Stimulated activated CD4-positive, alpha-beta T cell treated with anti-CD3 and anti-CD28 coated beads, TNF-alpha, amount 100 ng/mL, for 4 hours (primary cell): Measurements from ENCODE around the gene NCAPG2.
"Not testable (repeated sequence)": the region's sequence is repeated elsewhere in the genome, so short reads cannot be mapped to it uniquely, and the experiment has no call there.

Experiments
- DNase-seq, 3 experiments: peaks; one replicate each; pipeline ENCODE4 v3.0.0-alpha.2; 2020; ENCODE audit warnings: low read depth in 3 of 3

NCAPG2 gene

GRCh38 chr7:158633055-158633956, 71.3 kb downstream of the NCAPG2 start:
- DNase-seq = no peak

- no peak for DNase-seq
Observed at GRCh38 chr7:158631574-158632195, 72.9 kb downstream of the NCAPG2 start.

DNA sequence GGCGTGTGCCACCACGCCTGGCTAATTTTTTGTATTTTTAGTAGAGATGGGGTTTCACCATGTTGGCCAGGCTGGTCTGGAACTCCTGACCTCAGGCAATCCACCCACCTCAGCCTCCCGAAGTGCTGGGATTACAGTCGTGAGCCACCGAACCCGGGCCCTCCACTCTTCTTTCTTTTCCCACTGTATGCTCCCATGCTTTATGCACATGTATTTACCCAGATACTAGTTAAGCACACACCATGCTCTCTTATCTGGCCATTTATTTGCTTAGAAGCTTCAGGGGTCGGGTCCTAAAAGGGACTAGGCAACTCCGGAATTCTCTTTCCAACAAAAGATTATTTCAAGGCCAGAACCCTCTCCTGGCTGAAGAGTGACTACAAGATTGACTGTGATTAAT, 78.3 kb downstream of the NCAPG2 start:
- DNase-seq = not testable (repeated sequence)

- no peak for DNase-seq
Observed at GRCh38 chr7:158623241-158623640, 81.4 kb downstream of the NCAPG2 start.

DNA sequence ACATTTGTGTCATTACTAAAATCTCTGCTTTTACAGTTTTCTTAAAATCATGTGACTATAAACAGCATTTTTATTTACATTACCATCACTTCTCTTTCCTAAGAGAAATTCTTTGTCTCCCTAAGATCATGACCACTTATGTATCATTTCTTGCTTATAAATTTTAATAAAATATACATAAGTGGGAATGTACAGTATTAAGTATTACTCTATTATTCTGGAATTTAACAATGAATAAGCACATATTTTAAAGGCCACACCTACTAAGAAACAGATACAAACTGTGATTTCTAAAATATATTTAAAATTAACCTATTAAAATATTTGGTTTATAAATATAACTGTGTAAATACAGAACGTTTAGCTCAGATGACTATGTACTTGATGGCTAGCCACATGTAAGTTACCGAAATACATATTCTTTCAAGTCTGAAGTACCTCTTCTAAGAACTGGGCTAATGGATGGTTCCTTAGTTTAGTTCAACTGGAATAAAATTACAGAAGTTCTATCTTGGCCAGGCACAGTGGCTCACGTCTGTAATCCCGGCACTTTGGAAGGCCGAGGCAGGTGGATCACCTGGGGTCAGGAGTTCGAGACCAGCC, 83.7 kb downstream of the NCAPG2 start:
- no peak for DNase-seq

DNA sequence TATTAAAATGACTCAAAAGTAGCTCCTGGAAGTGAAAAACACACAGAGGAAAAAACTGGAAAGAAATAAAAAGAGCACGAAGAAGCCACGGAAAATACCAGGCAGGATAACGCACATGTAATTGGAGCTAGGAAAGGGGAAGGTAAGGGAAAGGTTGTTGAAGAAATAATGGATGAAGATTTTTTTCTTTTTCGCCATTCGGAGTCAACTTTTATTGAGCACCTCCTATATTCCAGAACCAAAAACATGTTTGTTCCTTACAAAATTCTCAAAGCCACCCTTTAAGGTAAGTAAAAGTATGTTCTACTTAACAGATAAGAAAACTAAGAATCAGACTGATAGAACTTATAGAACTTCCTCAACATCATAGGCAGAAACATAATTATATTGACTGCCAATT, 84.2 kb downstream of the NCAPG2 start:
- DNase-seq = no peak

DNA sequence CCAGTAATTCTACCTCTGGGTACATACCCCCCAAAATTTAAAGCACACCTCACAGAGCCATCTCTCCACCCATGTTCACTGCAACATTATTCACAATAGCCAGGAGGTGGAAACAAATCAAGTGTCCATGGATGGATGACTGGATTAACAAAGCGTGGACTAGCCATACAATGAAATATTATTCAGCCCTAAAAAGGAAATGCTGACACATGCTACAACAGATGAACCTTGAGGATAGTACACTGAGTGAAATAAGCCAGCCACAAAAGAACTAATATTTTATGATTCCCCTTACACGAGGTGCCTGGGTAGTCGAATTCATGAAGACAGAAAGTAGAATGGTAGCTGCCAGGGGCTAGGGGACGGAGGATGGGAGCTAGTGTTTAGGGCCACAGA, 85.9 kb downstream of the NCAPG2 start:
- no peak for DNase-seq

DNA sequence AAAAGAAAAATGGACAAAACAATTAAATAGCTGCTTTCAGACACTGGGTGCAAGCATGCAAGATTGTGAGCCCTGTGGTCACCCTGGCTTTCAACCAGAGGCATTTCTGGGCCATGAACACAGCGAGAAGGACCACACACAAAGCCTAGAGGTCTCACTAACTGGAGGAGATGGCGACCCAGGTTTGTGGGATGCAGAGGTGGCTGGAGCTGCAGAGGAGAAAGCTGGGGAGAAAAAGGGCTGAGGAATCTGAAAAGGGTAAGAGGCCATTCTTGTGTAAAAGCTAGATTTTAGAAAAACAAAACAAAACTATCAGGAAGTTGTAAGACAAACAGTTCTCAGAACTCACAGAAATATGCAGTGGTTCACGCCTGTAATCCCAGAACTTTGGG, 86.9 kb downstream of the NCAPG2 start:
- DNase-seq = no peak

- no peak for DNase-seq
Observed at GRCh38 chr7:158616050-158616449, 88.6 kb downstream of the NCAPG2 start.

GRCh38 chr7:158614700-158615099, 89.9 kb downstream of the NCAPG2 start:
- DNase-seq = no peak

DNA sequence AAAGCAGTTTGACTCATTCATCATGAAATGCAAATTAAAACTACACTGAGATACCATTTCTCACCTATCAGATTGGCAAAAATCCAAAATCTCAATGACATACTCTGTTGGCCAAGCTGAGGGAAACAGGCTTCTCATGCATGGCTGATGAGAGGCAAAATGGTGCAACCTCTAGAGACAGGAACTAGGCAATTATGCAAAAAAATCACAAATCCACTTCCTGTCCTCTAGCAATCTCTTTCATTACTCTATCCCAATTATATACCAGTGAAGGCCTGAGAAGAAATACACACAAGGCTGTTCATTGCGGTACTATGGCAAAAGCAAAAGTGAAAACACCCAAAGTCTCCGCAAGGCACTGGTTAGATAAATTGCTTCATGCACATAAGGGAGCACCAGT, 91.1 kb downstream of the NCAPG2 start:
- no peak for DNase-seq

DNA sequence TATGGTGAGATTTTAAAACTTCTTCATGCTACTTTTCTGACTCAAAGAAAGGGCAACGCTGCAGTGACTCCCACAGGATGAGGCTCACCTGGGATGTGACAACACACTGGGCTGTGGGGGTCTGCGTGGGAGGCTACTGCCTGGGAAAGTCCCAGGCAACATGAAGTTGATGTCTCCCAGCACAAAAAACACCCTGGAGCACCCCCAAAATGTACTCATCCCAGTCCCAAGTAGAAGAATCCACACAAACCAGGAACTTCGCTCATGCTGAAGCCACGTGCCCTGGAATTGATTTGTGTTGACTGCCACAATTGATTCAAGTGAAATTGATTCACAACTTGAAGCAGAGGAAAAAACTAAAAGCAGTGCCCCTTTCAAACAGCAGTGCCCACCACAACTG, 92.1 kb downstream of the NCAPG2 start:
- DNase-seq = no peak

DNA sequence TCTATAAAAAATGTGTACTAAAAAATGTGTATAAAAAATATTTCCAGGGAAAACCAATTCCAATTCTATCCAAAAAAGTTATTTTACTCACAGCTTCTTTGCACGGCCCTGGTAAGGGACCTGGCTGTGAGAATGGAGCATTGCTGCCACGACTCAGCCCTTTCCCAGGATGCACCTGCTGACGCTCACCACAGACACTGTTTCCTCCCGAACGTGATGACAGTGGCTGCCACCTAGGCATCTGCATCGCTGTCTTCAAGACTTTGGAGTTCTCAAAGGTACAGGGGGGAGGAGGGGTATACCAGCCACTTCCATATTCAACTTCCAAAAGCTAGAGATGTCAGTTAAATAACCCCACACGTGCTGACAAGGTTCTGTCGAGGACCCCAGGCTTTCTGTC, 93.1 kb downstream of the NCAPG2 start:
- DNase-seq = no peak

DNA sequence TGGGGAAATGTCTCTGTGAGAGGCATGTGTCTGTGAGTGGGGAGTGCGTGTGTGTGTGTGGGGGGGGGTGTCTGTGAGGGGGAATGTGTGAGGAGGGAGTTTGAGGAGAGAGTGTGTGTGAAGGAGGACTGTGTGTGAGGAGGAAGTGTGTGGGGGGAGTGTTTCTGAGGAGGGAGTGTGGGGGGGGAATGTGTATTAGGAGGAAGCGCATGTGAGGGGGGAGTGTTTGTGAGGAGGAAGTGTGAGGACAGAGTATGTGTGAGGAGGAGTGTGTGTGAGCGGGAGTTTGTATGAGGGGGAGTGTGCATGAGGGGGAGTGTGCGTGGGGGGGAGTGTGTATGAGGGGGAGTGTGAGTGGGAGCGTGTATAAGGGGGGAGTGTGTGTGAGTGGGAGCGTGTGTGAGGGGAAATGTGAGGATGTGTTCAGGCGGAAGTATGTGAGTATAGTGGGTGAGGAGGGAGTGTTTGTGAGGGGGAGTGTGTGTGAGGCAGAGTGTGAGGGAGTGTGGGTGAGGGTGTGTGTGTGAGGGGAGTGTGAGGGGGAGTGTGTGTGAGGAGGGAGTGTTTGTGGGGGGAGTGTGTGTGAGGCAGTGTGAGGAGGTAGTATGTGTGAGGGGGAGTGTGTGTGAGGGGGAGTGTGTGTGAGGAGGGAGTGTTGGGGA, 95.2 kb downstream of the NCAPG2 start:
- DNase-seq = no peak

DNA sequence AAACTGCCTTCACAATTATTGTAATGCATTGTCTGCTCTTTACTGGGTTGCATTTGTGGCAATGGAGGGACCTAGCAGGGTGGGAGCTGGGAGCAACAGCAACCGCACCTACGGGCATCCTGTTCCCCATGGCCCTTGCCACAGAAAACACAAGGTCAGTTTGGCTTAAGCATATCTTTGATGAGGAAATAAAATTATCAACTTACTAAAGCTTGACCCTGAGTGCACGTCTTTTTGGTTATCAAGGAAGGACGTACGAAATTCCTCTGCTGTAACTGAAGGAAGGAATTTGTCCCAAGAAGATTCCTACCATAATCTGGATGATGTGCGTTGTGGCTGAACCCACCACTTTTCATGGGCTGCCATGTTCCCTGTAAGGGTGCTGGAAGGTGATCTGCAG, 97.0 kb downstream of the NCAPG2 start:
- no peak for DNase-seq

GRCh38 chr7:158606671-158607424, 97.8 kb downstream of the NCAPG2 start:
- no peak for DNase-seq

DNA sequence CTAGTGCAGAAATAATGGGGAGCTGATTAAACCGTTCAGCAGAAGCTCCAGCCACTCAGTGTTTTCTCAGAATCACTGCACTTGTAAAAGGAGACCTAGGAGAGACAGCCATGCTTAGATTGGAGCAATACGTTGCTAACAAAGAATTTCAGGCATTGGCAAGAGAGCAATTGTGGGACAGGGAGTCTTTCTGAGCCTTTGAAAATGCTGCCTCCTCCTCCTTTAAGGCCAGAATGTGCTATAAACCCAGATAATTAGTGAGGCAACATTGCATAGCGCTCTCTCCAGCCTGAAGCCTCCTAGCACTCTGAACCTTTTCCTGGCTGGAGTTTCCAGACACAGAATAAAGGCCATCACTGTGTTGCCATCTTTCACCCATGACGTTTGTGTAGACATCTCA, 98.5 kb downstream of the NCAPG2 start:
- no peak for DNase-seq

- DNase-seq = no peak
Observed at GRCh38 chr7:158603773-158604755, 100.5 kb downstream of the NCAPG2 start.

DNA sequence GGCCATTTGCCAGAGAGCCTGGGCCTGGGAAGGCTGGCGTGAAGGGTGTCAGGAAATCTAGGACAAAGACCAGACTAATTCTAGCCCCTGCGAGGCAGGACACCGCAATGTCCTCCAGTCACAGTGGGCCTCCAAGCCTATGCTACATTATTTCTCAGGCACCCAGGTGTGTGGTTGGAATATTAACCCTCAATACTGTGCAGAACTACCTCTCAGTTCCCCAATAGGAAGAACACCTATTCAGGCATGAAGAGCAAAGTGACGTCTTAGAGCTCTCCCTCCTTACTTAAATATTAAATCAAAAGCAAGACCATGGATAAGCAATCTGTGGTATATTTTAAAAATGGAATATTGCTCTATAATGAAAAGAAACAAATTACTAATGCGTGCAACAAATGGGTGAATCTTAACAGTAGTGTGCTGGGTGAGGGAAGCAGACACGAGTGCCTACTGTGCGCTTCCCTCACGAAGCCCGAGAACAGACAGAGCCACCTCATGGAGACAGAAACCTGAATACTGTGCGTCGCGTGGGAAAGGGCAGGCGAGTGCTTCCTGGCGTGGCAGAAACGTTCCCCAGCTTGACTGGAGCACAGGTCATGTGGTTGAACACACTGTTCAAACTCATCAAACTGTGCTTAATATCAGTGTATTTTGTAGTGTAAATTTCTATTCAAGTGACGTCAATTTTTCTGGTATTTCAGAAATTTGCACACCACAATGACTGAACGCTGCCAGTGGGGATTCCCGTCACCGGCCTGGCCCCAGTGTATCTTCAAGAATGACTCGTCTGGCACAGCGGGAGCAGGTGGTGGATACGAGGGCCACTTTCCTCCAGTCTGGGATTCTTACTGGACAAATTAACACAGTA, 101.5 kb downstream of the NCAPG2 start:
- DNase-seq = no peak

- no peak for DNase-seq
Observed at GRCh38 chr7:158602041-158602440, 102.6 kb downstream of the NCAPG2 start.
